Endothelial cell of umbilical vein (primary cell): ENCODE data around the gene C1orf35.

Experiments
- FOS ChIP-seq: IDR thresholded peaks from 2 replicates; pipeline ENCODE4 v1.6.1; 2011; ENCODE audit warnings: mild to moderate bottlenecking, low read length, moderate library complexity, borderline replicate concordance; ENCODE audit not compliant: insufficient read depth
- POLR2A ChIP-seq: IDR thresholded peaks from 2 replicates; pipeline ENCODE4 v1.6.1; 2012; ENCODE audit warnings: low read depth, mild to moderate bottlenecking, control low read depth, low read length

DNA sequence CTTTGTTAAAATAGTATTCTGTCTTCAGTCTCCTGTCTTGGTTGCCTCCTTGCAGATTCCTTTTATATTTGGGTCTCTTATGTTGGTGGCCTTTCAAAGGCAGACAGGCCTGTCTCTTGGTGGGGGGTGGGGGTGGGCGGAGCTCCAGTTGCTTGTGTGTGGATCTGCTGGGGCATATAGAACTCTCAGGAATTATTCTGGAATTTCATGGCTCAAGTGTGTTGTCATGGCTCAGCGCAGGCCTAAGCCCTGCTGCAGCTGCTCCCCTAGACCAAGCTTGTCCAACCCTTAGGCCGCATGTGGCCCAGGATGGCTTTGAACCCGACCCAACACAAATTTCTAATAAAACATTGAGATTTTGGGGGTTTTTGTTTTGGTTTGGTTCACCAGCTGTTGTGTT lies 8.0 kb downstream of the C1orf35 start:
- TF ChIP-seq POLR2A = no peak
- no peak for TF ChIP-seq FOS
